Thyroid gland (tissue), 4 donors: Measurements from ENCODE around the gene HOXC6. TPM values are rescaled to one million over a fixed set of nuclear protein-coding genes. Genes with fewer than 3 reads are reported as not detected.

Source experiments
- DNase-seq, 2 donors: peaks; one replicate each; pipeline ENCODE4 v3.0.0-alpha.2; 2019
- H3K27ac ChIP-seq, 3 donors: fragments of 200-600 bp; sonication (generic); 1 replicate in 2 of 3; 2 replicates in 1 of 3; pipeline ENCODE4 v1.5.1; 2016 to 2019; ENCODE audit warnings: mild to moderate bottlenecking in 1 of 3, moderate library complexity in 1 of 3
- H3K27me3 ChIP-seq: fragments of 200-600 bp; sonication (generic); one replicate; pipeline ENCODE4 v1.5.1; 2019
- H3K36me3 ChIP-seq, 2 donors: fragments of 200-600 bp; sonication (generic); one replicate each; pipeline ENCODE4 v1.5.1; 2016 to 2019
- H3K4me1 ChIP-seq, 2 donors: fragments of 200-600 bp; sonication (generic); one replicate each; pipeline ENCODE4 v1.5.1; 2017 to 2019
- H3K4me3 ChIP-seq, 3 donors: fragments of 200-600 bp; sonication (generic); replicated peaks in 1 of 3; 1 replicate in 2 of 3; 2 replicates in 1 of 3; pipeline ENCODE4 v1.5.1; 2016; ENCODE audit warnings: mild to moderate bottlenecking in 1 of 3
- H3K9me3 ChIP-seq: fragments of 200-600 bp; sonication (generic); one replicate; pipeline ENCODE4 v1.5.1; 2017
- CTCF ChIP-seq, 6 experiments: fragments of 200-600 bp in 3 of 6; fragments of 450-650 bp in 3 of 6; sonication (generic) in 3 of 6; IDR thresholded peaks; one replicate each; pipeline ENCODE4 v1.5.1; 2016 to 2019; ENCODE audit warnings: antibody characterized with exemption in 6 of 6, mild to moderate bottlenecking in 2 of 6, inconsistent platforms in 1 of 6, moderate library complexity in 1 of 6
- POLR2A ChIP-seq, 2 donors: fragments of 450-650 bp; IDR thresholded peaks; one replicate each; pipeline ENCODE4 v1.6.1; 2017; ENCODE audit warnings: antibody characterized with exemption in 2 of 2, mild to moderate bottlenecking in 2 of 2, moderate library complexity in 1 of 2
- WGBS, 2 donors: methylation state at CpG; one replicate each; pipeline ENCODE4 v1.1.5; 2017; 5-methylcytosine and 5-hydroxymethylcytosine counted together
- intact Hi-C: fragments of 100-400 bp; cut with DNase I; formaldehyde crosslinking; loops from one replicate; pipeline ENCODE4 v1.15.1; 2023
- total RNA-seq, 4 donors: library from RNA; depleted of rRNA; stranded (reverse); fragments of >200 nt; gene quantifications; one replicate each; pipeline ENCODE4 v1.2.3, GENCODE V29; 2016

Gene HOXC6
- total RNA-seq, 4 donors from 2014 or later, result not detected

- H3K9me3 ChIP-seq, result no peaks in the 10 kb centered on the region
- TF ChIP-seq POLR2A (IDR thresholded peaks at IDR 0.05) (no peak), CTCF (IDR thresholded peaks at IDR 0.05) (no peak)
- intact Hi-C loops, result no loop called here
- H3K27ac ChIP-seq, result no peak overlapping the region
- H3K27me3 ChIP-seq, result peaks cover 77% of the 10 kb centered on the region
- H3K36me3 ChIP-seq, result no peaks in the 10 kb centered on the region
- H3K4me1 ChIP-seq, result peaks cover 6 to 31% of the 10 kb centered on the region in 2 donors
- H3K4me3 ChIP-seq, result peak overlapping the region in 1 of 3 donors; percentile 20
- 3 to 5% methylated on average over 24 of the region's 24 CpGs for WGBS, 2 donors
- no peak for DNase-seq
These were observed 11.0 kb upstream of the HOXC6 start for GRCh38 chr12:54017027-54017788.

GRCh38 chr12:54017878-54018467, 10.3 kb upstream of the HOXC6 start:
- no peaks in the 10 kb centered on the region for H3K9me3 ChIP-seq
- peak overlapping the region in 1 of 3 donors; percentile 20 for H3K4me3 ChIP-seq
- DNase-seq, result peak; percentile 34 to 39
- H3K36me3 ChIP-seq, result no peaks in the 10 kb centered on the region
- 0% methylated on average over 2 to 7 of the region's 34 CpGs for WGBS, 2 donors
- H3K27ac ChIP-seq, result no peak overlapping the region
- TF ChIP-seq CTCF (IDR thresholded peaks at IDR 0.05), result no peak
- TF ChIP-seq POLR2A (IDR thresholded peaks at IDR 0.05), result no peak
- H3K4me1 ChIP-seq, result peaks cover 6 to 31% of the 10 kb centered on the region in 2 donors
- intact Hi-C loops, result no loop called here
- H3K27me3 ChIP-seq, result peaks cover 76% of the 10 kb centered on the region

GRCh38 chr12:54018468-54018984, 9.7 kb upstream of the HOXC6 start:
- intact Hi-C loops, result no loop called here
- Histone ChIP-seq H3K27ac (no peak overlapping the region), H3K4me1 (peaks cover 6 to 31% of the 10 kb centered on the region in 2 donors), H3K36me3 (no peaks in the 10 kb centered on the region), H3K4me3 (peak overlapping the region in 1 of 3 donors; percentile 20), H3K27me3 (peaks cover 76% of the 10 kb centered on the region), H3K9me3 (no peaks in the 10 kb centered on the region)
- TF ChIP-seq CTCF (IDR thresholded peaks at IDR 0.05) (no peak), POLR2A (IDR thresholded peaks at IDR 0.05) (no peak)
- WGBS, 2 donors, result 26 to 28% methylated on average over 23 to 29 of the region's 29 CpGs
- DNase-seq, result no peak

- Histone ChIP-seq H3K27me3 (peaks cover 73% of the 10 kb centered on the region), H3K4me3 (no peak overlapping the region), H3K9me3 (no peaks in the 10 kb centered on the region), H3K36me3 (no peaks in the 10 kb centered on the region), H3K27ac (no peak overlapping the region), H3K4me1 (peaks cover 6 to 31% of the 10 kb centered on the region in 2 donors)
- no peak for DNase-seq
- WGBS, 2 donors, result 25 to 29% methylated on average over 31 to 38 of the region's 43 CpGs
- TF ChIP-seq POLR2A (IDR thresholded peaks at IDR 0.05), result no peak
- TF ChIP-seq CTCF (IDR thresholded peaks at IDR 0.05), result no peak
- intact Hi-C loops, result no loop called here
These were observed 9.0 kb upstream of the HOXC6 start for GRCh38 chr12:54019091-54019811.
